Transverse colon (tissue), 4 donors: Measurements from ENCODE around the gene GCM1. TPM values are rescaled to one million over a fixed set of nuclear protein-coding genes. Genes with fewer than 3 reads are reported as not detected.

Source experiments
- DNase-seq: peaks from one replicate; pipeline ENCODE4 v3.0.0-alpha.2; 2019
- H3K27ac ChIP-seq, 4 donors: fragments of 200-600 bp; sonication (generic); 2 replicates each; pipeline ENCODE4 v1.5.1; 2016 to 2018; ENCODE audit warnings: inconsistent platforms in 4 of 4
- H3K27me3 ChIP-seq: fragments of 200-600 bp; sonication (generic); 2 replicates; pipeline ENCODE4 v1.5.1; 2017; ENCODE audit warnings: inconsistent platforms
- H3K36me3 ChIP-seq, 4 donors: fragments of 200-600 bp; sonication (generic); 2 replicates each; pipeline ENCODE4 v1.5.1; 2017 to 2019; ENCODE audit warnings: inconsistent platforms in 4 of 4
- H3K4me1 ChIP-seq, 4 donors: fragments of 200-600 bp; sonication (generic); 2 replicates each; pipeline ENCODE4 v1.5.1; 2017 to 2020; ENCODE audit warnings: inconsistent platforms in 4 of 4
- H3K4me3 ChIP-seq, 4 donors: fragments of 200-600 bp; sonication (generic); 1 replicate in 1 of 4; 2 replicates in 3 of 4; pipeline versions ENCODE4 v1.5.1 to v1.6.1; 2017 to 2019; ENCODE audit warnings: inconsistent platforms in 4 of 4
- H3K9me3 ChIP-seq, 2 donors: fragments of 200-600 bp; sonication (generic); 2 replicates each; pipeline ENCODE4 v1.5.1; 2017 to 2019; ENCODE audit warnings: inconsistent platforms in 2 of 2
- CTCF ChIP-seq, 5 experiments: fragments of 200-600 bp in 3 of 5; fragments of 450-650 bp in 2 of 5; sonication (generic) in 3 of 5; IDR thresholded peaks; 1 replicate in 2 of 5; 2 replicates in 3 of 5; pipeline ENCODE4 v1.5.1; 2016 to 2017; ENCODE audit warnings: antibody characterized with exemption in 5 of 5, inconsistent platforms in 3 of 5, mild to moderate bottlenecking in 2 of 5, moderate library complexity in 1 of 5
- EP300 ChIP-seq: sonication (generic); formaldehyde crosslinking; IDR thresholded peaks from one replicate; pipeline ENCODE4 v1.6.1; 2017; ENCODE audit warnings: antibody characterized with exemption, low read depth
- POLR2A ChIP-seq: fragments of 450-650 bp; IDR thresholded peaks from one replicate; pipeline ENCODE4 v1.6.1; 2016; ENCODE audit warnings: antibody characterized with exemption, mild to moderate bottlenecking, moderate library complexity
- POLR2AphosphoS5 ChIP-seq, 3 donors: sonication (generic); formaldehyde crosslinking; IDR thresholded peaks; one replicate each; pipeline ENCODE4 v1.6.1; 2016; ENCODE audit warnings: antibody characterized with exemption in 3 of 3
- WGBS, 2 donors: methylation state at CpG; one replicate each; pipeline ENCODE4 v1.1.5; 2018; ENCODE audit warnings: low coverage in 1 of 2; 5-methylcytosine and 5-hydroxymethylcytosine counted together
- in situ Hi-C, 4 donors: fragments of 200-750 bp; cut with MboI; loops; one replicate each; pipeline versions ENCODE4 v1.15.0 to v1.15.1; 2017; ENCODE audit warnings: low sequenced_read_pairs in 3 of 4, low pct_ligation_motif_present in 1 of 4, low pct_unique_long_range_greater_than_20kb in 1 of 4
- intact Hi-C: fragments of 100-400 bp; cut with DNase I; formaldehyde crosslinking; loops from one replicate; pipeline ENCODE4 v1.15.1; 2023; ENCODE audit warnings: low total_unique reads
- total RNA-seq, 4 donors: library from RNA; depleted of rRNA; stranded (reverse); fragments of >200 nt; gene quantifications; one replicate each; pipeline ENCODE4 v1.1.0, GENCODE V29; 2016

The GCM1 gene
- total RNA-seq, 4 donors from 2014 or later: 0.32 TPM; not detected in 3

GRCh38 chr6:53115741-53116140, 32.9 kb downstream of the GCM1 start:
- WGBS, 2 donors: 80 to 100% methylated on average over 2 of the region's 2 CpGs
- Histone ChIP-seq H3K36me3 (no peaks in the 10 kb centered on the region), H3K27me3 (no peaks in the 10 kb centered on the region), H3K27ac (no peak overlapping the region), H3K4me3 (no peak overlapping the region), H3K9me3 (no peaks in the 10 kb centered on the region), H3K4me1 (peaks cover 7 to 23% (median 10%) of the 10 kb centered on the region in 4 donors)
- DNase-seq: no peak
- no peak for TF ChIP-seq POLR2A
- TF ChIP-seq POLR2AphosphoS5 (IDR thresholded peaks at IDR 0.05): no peak
- TF ChIP-seq CTCF (IDR thresholded peaks at IDR 0.05): no peak
- TF ChIP-seq EP300: no peak
- intact Hi-C loops (no loop called here), in situ Hi-C loops (no loop called here)

GRCh38 chr6:53115113-53115512, 33.5 kb downstream of the GCM1 start:
- TF ChIP-seq POLR2AphosphoS5 (IDR thresholded peaks at IDR 0.05) (no peak), EP300 (no peak), CTCF (IDR thresholded peaks at IDR 0.05) (no peak), POLR2A (no peak)
- H3K4me1 ChIP-seq: peaks cover 4 to 23% (median 10%) of the 10 kb centered on the region in 4 donors
- H3K27me3 ChIP-seq: no peaks in the 10 kb centered on the region
- no peak overlapping the region for H3K4me3 ChIP-seq
- in situ Hi-C loops (no loop called here), intact Hi-C loops (no loop called here)
- H3K27ac ChIP-seq: no peak overlapping the region
- no peak for DNase-seq
- H3K9me3 ChIP-seq: no peaks in the 10 kb centered on the region
- 80 to 97% methylated on average over 1 of the region's 1 CpG for WGBS, 2 donors
- no peaks in the 10 kb centered on the region for H3K36me3 ChIP-seq

GRCh38 chr6:53113742-53114141, 34.9 kb downstream of the GCM1 start:
- peak overlapping the region in 1 of 4 donors; percentile 21 for H3K27ac ChIP-seq
- WGBS, 2 donors: 48 to 49% methylated on average over 4 of the region's 4 CpGs

GRCh38 chr6:53112871-53113270, 35.8 kb downstream of the GCM1 start:
- WGBS, 2 donors: 21% methylated on average over 1 of the region's 1 CpG; no CpG with 5 or more reads in 1 of the 2 donors
- no peak for TF ChIP-seq POLR2AphosphoS5 (IDR thresholded peaks at IDR 0.05)
- TF ChIP-seq EP300: no peak
- no peak for TF ChIP-seq CTCF (IDR thresholded peaks at IDR 0.05)
- TF ChIP-seq POLR2A: no peak
- Histone ChIP-seq H3K27me3 (no peaks in the 10 kb centered on the region), H3K36me3 (no peaks in the 10 kb centered on the region), H3K4me1 (peaks cover 0 to 13% (median 9%) of the 10 kb centered on the region in 4 donors), H3K9me3 (no peaks in the 10 kb centered on the region), H3K27ac (peak overlapping the region in 1 of 4 donors; percentile 34), H3K4me3 (no peak overlapping the region)
- intact Hi-C loops (no loop called here), in situ Hi-C loops (no loop called here)
- no peak for DNase-seq

More at GRCh38 chr6:53113742-53114141, 34.9 kb downstream of the GCM1 start:
- in situ Hi-C loops: no loop called here
- Histone ChIP-seq H3K4me1 (peaks cover 0 to 16% (median 9%) of the 10 kb centered on the region in 4 donors), H3K4me3 (no peak overlapping the region), H3K9me3 (no peaks in the 10 kb centered on the region), H3K36me3 (no peaks in the 10 kb centered on the region), H3K27me3 (no peaks in the 10 kb centered on the region)
- DNase-seq: no peak
- intact Hi-C loops: no loop called here
- no peak for TF ChIP-seq EP300
- TF ChIP-seq POLR2AphosphoS5 (IDR thresholded peaks at IDR 0.05): no peak
- no peak for TF ChIP-seq POLR2A
- TF ChIP-seq CTCF (IDR thresholded peaks at IDR 0.05): no peak
